NCI-H1048 (cell line): Measurements from ENCODE around the gene NCOR2.

ENCODE experiments used
- DNase-seq: peaks from one replicate; lab custom pipeline; 2025; lab: John Stamatoyannopoulos, UW

Gene NCOR2

GRCh38 chr12:124527861-124528561 is 39.4 kb downstream of the NCOR2 start:
- DNase-seq, result no peak

- DNase-seq, result no peak
Observed at GRCh38 chr12:124525927-124526692, 41.3 kb downstream of the NCOR2 start.

GRCh38 chr12:124525455-124525854 is 42.0 kb downstream of the NCOR2 start:
- DNase-seq, result no peak

GRCh38 chr12:124524231-124524925 is 43.0 kb downstream of the NCOR2 start:
- DNase-seq, result no peak

GRCh38 chr12:124523071-124523470 is 44.3 kb downstream of the NCOR2 start:
- no peak for DNase-seq

GRCh38 chr12:124520907-124521306 is 46.5 kb downstream of the NCOR2 start:
- no peak for DNase-seq

GRCh38 chr12:124520265-124520701 is 47.1 kb downstream of the NCOR2 start:
- no peak for DNase-seq

- DNase-seq, result no peak
Observed at GRCh38 chr12:124519746-124520145, 47.7 kb downstream of the NCOR2 start.

GRCh38 chr12:124518051-124518932 is 49.1 kb downstream of the NCOR2 start:
- peak; percentile 87 for DNase-seq
